ENCODE data around the gene ANKRD12. TPM values are rescaled to one million over a fixed set of nuclear protein-coding genes. Genes with fewer than 3 reads are reported as not detected.

Gene ANKRD12
- polyA plus RNA-seq, 1 donor (not counting 4 experiments of a cell fraction or from before 2014, with no cell fraction given) = 8.0 TPM

GRCh38 chr18:9281780-9282179 is 145.2 kb downstream of the ANKRD12 start:
- no peaks in the 10 kb centered on the region for H3K27me3 ChIP-seq (ENCODE audit: control insufficient read depth, extremely low read depth, insufficient read depth, low read length)
- H3K9me3 ChIP-seq (ENCODE audit: control insufficient read depth, low read depth, low read length) = no peaks in the 10 kb centered on the region
- FAIRE-seq (no peak), DNase-seq (ENCODE audit: low read depth, low spot score) (no peak)
- no peak overlapping the region for H3K4me2 ChIP-seq (ENCODE audit: control insufficient read depth, extremely low read depth, insufficient read depth, low read depth, low read length)
- H4K20me1 ChIP-seq (ENCODE audit: control insufficient read depth, extremely low read depth, insufficient read depth, low read length) = no peaks in the 10 kb centered on the region
- TF ChIP-seq EZH2 (IDR thresholded peaks at IDR 0.05; ENCODE audit: low read length) (no peak), CTCF (optimal IDR thresholded peaks at IDR 0.05 in 1 of 3, IDR thresholded peaks at IDR 0.05 in 1 of 3, conservative IDR thresholded peaks at IDR 0.05 in 1 of 3; ENCODE audit: extremely low read depth in 1 of 3, insufficient read depth in 2 of 3, low read length in 3 of 3) (no peak)
- no peak overlapping the region for H3K9ac ChIP-seq (ENCODE audit: control insufficient read depth, extremely low read depth, insufficient read depth, low read length)
- no peaks in the 10 kb centered on the region for H3K79me2 ChIP-seq (ENCODE audit: control insufficient read depth, insufficient read depth, low read length)
- no peak overlapping the region for H3K4me3 ChIP-seq (ENCODE audit: control insufficient read depth in 2 of 3, extremely low read depth in 1 of 3, insufficient read depth in 2 of 3, low read depth in 1 of 3, low read length in 3 of 3)
- no peaks in the 10 kb centered on the region for H3K9me1 ChIP-seq (ENCODE audit: control insufficient read depth, extremely low read depth, insufficient read depth, low read length)
- no peak overlapping the region for H3K27ac ChIP-seq (ENCODE audit: control insufficient read depth, insufficient read depth, low read length)
- H2AFZ ChIP-seq (ENCODE audit: control insufficient read depth, low read length) = no peak overlapping the region
- dilution Hi-C loops (cut with MboI; ENCODE audit: extremely low pct_ligation_motif_present, low sequenced_read_pairs) = no loop called here
- no peaks in the 10 kb centered on the region for H3K4me1 ChIP-seq (ENCODE audit: control insufficient read depth, extremely low read depth, insufficient read depth, low read length)
- H3K36me3 ChIP-seq (ENCODE audit: control insufficient read depth in 2 of 2, extremely low read depth in 1 of 2, insufficient read depth in 2 of 2, low read length in 2 of 2) = no peaks in the 10 kb centered on the region

- DNase-seq (ENCODE audit: low read depth, low spot score) (no peak), FAIRE-seq (no peak)
- no peaks in the 10 kb centered on the region for H3K79me2 ChIP-seq (ENCODE audit: control insufficient read depth, insufficient read depth, low read length)
- H3K4me1 ChIP-seq (ENCODE audit: control insufficient read depth, extremely low read depth, insufficient read depth, low read length) = no peaks in the 10 kb centered on the region
- H2AFZ ChIP-seq (ENCODE audit: control insufficient read depth, low read length) = no peak overlapping the region
- H3K4me2 ChIP-seq (ENCODE audit: control insufficient read depth, extremely low read depth, insufficient read depth, low read depth, low read length) = no peak overlapping the region
- dilution Hi-C loops (cut with MboI; ENCODE audit: extremely low pct_ligation_motif_present, low sequenced_read_pairs) = no loop called here
- no peaks in the 10 kb centered on the region for H3K9me1 ChIP-seq (ENCODE audit: control insufficient read depth, extremely low read depth, insufficient read depth, low read length)
- H3K9ac ChIP-seq (ENCODE audit: control insufficient read depth, extremely low read depth, insufficient read depth, low read length) = no peak overlapping the region
- H3K4me3 ChIP-seq (ENCODE audit: control insufficient read depth in 2 of 3, extremely low read depth in 1 of 3, insufficient read depth in 2 of 3, low read depth in 1 of 3, low read length in 3 of 3) = no peak overlapping the region
- no peaks in the 10 kb centered on the region for H3K36me3 ChIP-seq (ENCODE audit: control insufficient read depth in 2 of 2, extremely low read depth in 1 of 2, insufficient read depth in 2 of 2, low read length in 2 of 2)
- no peak overlapping the region for H3K27ac ChIP-seq (ENCODE audit: control insufficient read depth, insufficient read depth, low read length)
- H4K20me1 ChIP-seq (ENCODE audit: control insufficient read depth, extremely low read depth, insufficient read depth, low read length) = no peaks in the 10 kb centered on the region
- H3K9me3 ChIP-seq (ENCODE audit: control insufficient read depth, low read depth, low read length) = no peaks in the 10 kb centered on the region
- H3K27me3 ChIP-seq (ENCODE audit: control insufficient read depth, extremely low read depth, insufficient read depth, low read length) = no peaks in the 10 kb centered on the region
- TF ChIP-seq EZH2 (IDR thresholded peaks at IDR 0.05; ENCODE audit: low read length) (no peak), CTCF (optimal IDR thresholded peaks at IDR 0.05 in 1 of 3, IDR thresholded peaks at IDR 0.05 in 1 of 3, conservative IDR thresholded peaks at IDR 0.05 in 1 of 3; ENCODE audit: extremely low read depth in 1 of 3, insufficient read depth in 2 of 3, low read length in 3 of 3) (no peak)
Observed at GRCh38 chr18:9283791-9284190, 147.2 kb downstream of the ANKRD12 start.
